GM18519 (cell line): ENCODE results near the gene ACTL10.

Experiments used
- ATAC-seq: cut with Tn5 transposase; IDR thresholded peaks from one replicate; pipeline ENCODE4 v1.9.1; 2021; ENCODE audit warnings: mild to moderate bottlenecking, moderate library complexity; ENCODE audit not compliant: unreplicated experiment, low FRiP score

Gene ACTL10

DNA sequence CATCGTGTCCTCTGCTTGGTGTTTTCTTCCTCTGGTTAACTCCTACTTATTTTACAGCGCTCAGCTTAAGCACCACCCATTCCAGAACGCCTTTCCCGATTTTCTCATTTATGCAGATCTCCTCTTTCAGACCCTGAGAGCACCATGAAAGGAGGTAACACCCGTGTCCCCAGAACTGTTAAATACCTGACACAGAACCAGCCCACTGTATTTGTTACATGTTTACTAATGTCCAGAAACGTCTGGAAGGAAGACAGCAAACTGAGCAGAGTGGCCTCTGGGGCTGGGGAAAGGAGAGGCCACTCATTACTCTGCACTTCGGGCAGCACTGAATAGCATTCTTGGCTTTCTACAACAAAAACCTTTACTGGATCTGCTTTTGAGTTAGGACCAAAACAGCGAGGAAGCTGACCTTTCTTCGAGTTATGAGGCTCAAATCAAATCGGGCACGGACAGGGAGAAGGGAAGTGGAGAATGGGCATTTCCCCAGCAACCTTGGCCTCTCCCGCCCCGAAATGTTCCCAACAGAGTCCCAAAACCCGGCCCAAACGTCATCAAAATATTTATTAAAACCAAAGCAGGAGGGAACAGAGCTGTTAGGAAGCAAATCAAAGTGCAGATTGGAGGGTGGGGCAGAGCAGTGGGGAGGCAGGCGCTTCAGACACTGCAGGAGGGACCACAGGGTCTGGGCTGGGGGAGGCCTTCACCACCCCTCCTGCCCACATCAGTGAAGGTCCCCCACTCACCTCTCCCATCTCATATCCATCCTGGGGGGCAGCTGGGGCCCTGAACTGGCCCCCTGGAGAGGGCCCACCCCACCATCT is 8.6 kb downstream of the ACTL10 start:
- no peak for ATAC-seq

GRCh38 chr20:33676121-33676520 is 9.4 kb downstream of the ACTL10 start:
- ATAC-seq, result no peak

GRCh38 chr20:33676652-33677645 is 10.2 kb downstream of the ACTL10 start:
- no peak for ATAC-seq

- no peak for ATAC-seq
Measured at GRCh38 chr20:33677991-33678702, 11.4 kb downstream of the ACTL10 start.

DNA sequence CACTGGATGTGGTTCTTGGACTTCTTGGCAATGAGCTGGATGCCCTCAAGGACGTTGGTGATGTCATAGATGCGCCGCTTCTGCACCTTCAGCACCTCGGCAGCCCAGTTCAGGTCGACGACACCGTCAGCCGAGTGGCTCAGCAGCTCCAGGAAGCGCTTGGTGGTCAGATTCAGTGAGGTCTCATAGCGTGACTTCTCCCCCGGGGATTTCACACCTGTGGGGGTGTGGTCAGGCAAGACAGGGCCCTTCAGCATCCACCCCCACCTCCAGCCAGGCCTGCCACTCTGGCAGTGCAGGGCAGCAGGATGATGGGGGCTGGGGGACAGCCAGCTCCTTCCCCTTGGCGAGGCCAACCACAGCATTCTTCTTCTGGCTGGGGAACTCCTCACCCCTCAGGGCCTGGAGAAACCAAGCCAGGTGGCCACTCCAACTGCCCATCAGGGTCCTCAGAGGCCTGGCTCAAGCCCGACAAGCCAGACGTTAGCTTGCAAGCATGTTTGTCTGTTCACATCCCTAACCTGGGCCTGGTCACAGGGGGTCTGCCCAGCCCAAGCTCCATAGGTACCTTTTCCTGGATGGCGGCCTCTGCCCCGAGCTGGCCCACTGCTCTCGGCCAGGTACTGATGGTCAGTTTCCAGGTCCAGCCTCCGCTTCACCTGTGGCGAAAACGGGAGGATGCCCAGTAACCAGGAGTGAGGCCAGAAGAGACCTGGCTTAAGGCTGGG is 13.2 kb downstream of the ACTL10 start:
- no peak for ATAC-seq

GRCh38 chr20:33680686-33681085 is 13.9 kb downstream of the ACTL10 start:
- ATAC-seq, result no peak

- no peak for ATAC-seq
Measured at GRCh38 chr20:33681288-33681687, 14.5 kb downstream of the ACTL10 start.

DNA sequence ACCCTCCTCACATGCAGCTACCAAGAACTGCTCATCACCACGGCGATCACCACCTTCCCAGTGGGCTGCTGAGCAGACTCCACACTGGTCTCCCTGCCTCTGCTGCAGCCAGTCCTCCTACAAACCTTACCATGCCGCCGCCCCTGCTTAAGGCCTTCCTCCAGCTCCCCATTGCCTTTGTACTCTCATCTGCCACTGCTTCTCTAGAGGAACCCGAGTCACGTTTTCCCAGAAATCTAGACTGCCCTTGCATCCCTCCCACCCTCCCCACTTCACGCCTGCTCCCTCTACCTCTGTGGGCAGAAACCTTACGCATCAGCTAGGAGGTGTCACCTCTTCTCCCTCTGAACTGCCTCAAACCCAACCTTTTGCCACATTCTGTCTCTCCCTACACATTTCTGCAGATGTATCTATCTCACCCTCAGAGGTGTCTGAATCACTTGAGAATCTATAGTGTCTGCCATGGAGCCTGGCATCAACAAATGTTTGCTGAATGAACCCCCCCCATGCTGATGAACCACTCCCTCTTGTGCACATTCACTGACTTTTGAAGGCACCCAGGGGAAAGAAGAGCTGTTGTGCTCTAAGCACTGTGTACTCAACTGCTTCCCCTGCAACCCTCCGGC is 15.1 kb downstream of the ACTL10 start:
- ATAC-seq, result no peak

- no peak for ATAC-seq
Measured at GRCh38 chr20:33684533-33685327, 18.0 kb downstream of the ACTL10 start.

DNA sequence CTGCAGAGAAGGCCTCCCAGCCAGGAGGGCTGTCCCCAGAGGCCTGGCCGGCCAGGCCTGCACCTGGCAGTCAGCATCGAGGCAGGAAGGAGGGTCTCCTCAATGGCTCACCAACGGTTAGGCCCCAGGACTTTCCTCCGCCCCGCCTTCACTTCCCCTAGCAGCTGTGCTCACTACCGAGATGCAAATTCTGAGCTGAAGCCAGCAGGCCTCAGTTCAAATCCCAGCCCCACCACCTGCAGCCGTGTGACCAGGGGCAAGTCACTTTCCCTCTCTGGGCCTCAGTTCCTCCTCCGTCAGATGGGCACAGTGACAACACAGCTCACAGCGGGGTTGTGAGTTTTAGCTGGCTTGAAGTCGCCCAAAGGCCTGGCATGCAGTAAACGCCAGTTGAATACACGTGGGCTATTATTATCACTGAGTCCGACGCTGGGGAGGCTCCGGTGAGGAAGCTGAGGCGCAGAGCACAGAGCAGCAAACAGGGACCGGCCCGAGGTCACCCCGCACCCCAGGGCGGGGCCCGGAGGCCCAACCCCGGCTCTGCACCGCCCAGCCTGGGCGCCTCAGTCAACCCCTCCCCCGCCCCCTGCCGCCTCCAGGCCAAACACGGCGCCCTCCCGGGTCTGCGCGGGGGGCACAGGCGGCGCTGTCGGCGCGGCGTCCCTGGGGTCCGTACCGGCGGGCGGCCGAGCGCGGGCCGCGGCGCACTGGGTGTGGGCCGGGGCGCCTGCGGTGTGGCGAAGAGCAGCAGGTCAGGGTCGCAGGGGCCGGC is 18.8 kb downstream of the ACTL10 start:
- ATAC-seq, result peak; percentile 22

DNA sequence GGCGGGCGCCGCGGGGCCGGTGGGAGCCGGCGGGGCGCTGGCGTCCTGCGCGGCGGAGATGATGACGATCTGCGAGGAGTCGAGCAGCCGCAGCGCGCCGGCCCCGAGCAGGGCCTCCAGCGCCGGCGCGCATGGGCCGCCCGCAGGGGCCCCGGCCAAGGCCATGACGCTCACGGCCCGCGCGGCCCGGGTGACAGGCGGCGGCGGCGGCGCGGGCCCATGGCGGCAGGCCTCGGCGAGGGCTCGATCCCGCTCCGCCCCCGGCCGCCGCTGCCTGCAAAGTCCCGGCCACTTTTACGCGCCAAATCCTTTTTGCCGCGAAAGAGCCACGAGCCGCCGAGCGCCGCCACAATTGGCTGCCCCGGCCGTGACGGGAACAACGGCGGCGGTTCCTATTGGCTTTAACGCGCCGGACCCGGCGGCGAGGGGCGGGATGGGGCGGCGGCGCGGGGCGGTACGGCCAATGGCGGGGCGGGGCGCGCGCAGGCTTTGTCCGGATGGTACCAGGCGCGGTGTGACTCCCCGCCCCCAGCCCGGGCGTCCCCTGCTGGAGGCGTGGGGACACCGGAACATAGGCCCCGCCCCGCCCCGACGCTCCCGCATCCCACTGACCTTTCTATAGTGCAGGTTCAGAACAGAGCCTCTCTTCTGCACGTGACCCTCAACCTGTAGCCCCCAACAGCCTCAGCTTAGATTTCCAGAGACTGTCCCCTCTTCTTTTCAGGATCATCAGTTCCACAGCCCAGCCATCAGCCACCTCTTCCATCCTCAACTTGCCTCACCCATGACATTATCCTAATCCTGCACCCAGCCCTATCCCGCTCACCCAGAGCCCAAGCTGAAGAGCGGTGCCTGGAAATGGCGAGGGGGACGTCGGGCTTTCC is 19.6 kb downstream of the ACTL10 start, which contains the start of gene E2F1:
Gene E2F1, minus strand, starts transcription at position 286 of the 884 bp plus-strand sequence. Its CDS starts 121 bp downstream, at position 165.
- peak; percentile 45 for ATAC-seq

DNA sequence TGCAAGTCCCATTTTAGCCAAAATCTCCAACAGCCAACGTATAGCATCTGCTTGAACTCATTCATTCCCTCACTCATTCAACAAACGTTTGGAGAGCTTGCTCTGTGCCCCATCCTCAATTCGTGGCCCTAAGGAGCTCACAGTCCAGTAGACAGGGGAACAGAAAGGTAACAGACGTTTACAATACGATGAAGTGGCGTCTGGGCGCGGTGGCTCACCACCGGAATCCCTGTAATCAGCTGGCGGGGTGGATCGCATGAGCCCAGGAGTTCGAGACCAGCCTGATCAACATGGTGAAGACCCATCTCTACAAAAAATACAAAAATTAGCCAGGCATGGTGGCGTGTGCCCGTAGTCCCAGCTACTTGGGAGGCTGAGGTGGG is 20.2 kb downstream of the ACTL10 start:
- ATAC-seq, result no peak

- ATAC-seq, result no peak
Measured at GRCh38 chr20:33687370-33687915, 20.7 kb downstream of the ACTL10 start.

DNA sequence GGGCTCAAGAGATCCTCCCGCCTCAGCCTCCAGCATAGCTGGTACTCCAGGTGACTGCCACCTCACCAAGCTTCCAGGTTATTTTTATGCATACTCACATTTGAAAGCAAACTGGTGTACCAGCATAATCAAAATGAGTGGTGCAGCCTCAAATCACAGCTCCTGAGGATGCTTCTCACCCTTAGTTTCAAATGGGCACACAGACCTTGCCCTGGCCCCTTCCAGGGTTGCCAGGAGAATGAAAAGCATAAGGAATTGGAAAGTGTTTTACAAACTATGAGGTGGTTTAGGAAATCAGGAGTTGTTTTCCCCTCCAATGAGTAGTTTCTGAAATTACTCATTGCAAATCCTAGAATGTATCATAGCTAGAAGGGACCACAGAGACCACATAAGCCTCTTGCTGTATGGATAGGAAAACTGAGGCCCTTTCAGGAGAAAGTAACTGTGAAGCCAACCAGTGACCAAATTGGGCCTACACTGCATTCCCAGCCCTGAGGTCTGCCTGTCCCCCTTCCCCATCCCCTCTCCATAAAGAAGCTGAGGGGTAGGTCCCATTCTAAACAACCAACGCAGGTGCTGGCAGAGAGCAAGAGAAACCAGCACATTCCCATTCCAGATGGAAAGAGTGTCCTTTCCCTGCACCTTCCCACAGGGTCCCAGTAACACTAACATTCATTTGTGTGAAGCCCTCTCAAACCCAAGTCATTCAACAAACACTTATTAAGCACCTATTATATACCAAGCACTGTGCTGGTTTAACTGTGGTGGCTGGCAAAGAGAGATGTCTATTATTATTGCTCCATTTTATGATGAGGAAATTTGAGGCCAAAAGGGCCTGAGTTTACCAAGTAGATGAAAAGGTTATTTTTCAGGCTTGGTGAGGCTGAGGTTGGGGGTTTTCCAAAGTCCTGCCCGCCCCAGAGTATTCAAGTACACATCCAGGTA is 21.5 kb downstream of the ACTL10 start:
- no peak for ATAC-seq

DNA sequence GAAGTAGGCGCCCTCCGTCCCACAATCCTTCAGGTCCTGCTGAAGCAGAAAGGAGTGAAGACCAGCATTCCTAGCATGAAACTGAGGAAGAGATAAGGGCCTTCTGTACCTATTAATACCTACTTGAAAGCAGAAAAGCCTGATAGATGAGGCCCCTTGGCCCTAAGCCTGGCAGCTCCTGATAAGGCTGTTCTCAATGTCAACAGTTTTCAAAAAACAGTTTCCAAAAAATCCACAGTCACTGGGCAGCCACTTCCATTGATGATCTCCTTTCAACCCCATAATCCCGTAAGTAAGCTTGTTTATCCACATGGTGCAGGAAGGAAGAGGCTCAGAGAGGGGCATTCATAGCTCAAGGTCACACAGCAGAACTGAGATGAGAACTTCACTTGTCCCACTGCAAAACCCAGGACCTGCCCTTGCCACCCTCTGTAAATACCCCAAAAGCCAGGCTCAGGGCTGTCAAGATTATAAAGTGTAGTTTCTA is 22.2 kb downstream of the ACTL10 start:
- no peak for ATAC-seq
